HepG2 (cell line): ENCODE results near the gene FBXW2. TPM values are rescaled to one million over a fixed set of nuclear protein-coding genes. Genes with fewer than 3 reads are reported as not detected.

Experiments
- AHR ChIP-seq: IDR thresholded peaks from 2 replicates; pipeline ENCODE4 v1.6.1; 2018; ENCODE audit warnings: missing genetic modification reagents, missing compliant biosample characterization
- ARNTL ChIP-seq: sonication (generic); formaldehyde crosslinking; IDR thresholded peaks from 2 replicates; pipeline ENCODE4 v1.4.0; 2020; ENCODE audit warnings: mild to moderate bottlenecking, missing genetic modification reagents
- BCL3 ChIP-seq: sonication (generic); formaldehyde crosslinking; IDR thresholded peaks from 2 replicates; pipeline ENCODE4 v1.5.1; 2020; ENCODE audit warnings: mild to moderate bottlenecking, missing genetic modification reagents, moderate library complexity
- EHMT2 ChIP-seq: fragments of 200-600 bp; sonication (generic); IDR thresholded peaks from 2 replicates; pipeline ENCODE4 v1.7.0; 2017; ENCODE audit warnings: antibody characterized with exemption, low read depth, low read length, borderline replicate concordance
- GLI4 ChIP-seq: sonication (generic); formaldehyde crosslinking; IDR thresholded peaks from 2 replicates; pipeline ENCODE4 v1.5.1; 2020; ENCODE audit warnings: missing genetic modification reagents, mild to moderate bottlenecking, moderate library complexity, borderline replicate concordance
- HBP1 ChIP-seq: IDR thresholded peaks from 2 replicates; pipeline ENCODE4 v1.6.1; 2016; ENCODE audit warnings: low read depth, control low read depth
- HNRNPUL1 ChIP-seq: fragments of 200-400 bp; formaldehyde crosslinking; IDR thresholded peaks from 2 replicates; pipeline ENCODE4 v1.6.1; 2017; ENCODE audit warnings: low read depth, mild to moderate bottlenecking, low read length, moderate library complexity
- IKZF5 ChIP-seq: IDR thresholded peaks from 2 replicates; pipeline ENCODE4 v1.6.1; 2018; ENCODE audit warnings: missing genetic modification reagents, mild to moderate bottlenecking, missing compliant biosample characterization
- KDM6A ChIP-seq: IDR thresholded peaks from 2 replicates; pipeline ENCODE4 v1.6.1; 2016; ENCODE audit warnings: low read depth
- MIXL1 ChIP-seq: IDR thresholded peaks from 2 replicates; pipeline ENCODE4 v1.6.1; 2016
- NCOA5 ChIP-seq: sonication (generic); formaldehyde crosslinking; IDR thresholded peaks from 2 replicates; pipeline ENCODE4 v1.4.0; 2020; ENCODE audit warnings: missing genetic modification reagents
- NFKBIZ ChIP-seq: IDR thresholded peaks from 2 replicates; pipeline ENCODE4 v1.6.1; 2018; ENCODE audit warnings: missing genetic modification reagents, missing compliant biosample characterization
- ZBTB38 ChIP-seq: sonication (generic); formaldehyde crosslinking; IDR thresholded peaks from 2 replicates; pipeline ENCODE4 v1.5.1; 2020; ENCODE audit warnings: mild to moderate bottlenecking, missing genetic modification reagents
- ZBTB44 ChIP-seq: sonication (generic); formaldehyde crosslinking; IDR thresholded peaks from 2 replicates; pipeline ENCODE4 v1.4.0; 2020; ENCODE audit warnings: missing genetic modification reagents
- ZFP37 ChIP-seq: sonication (generic); formaldehyde crosslinking; IDR thresholded peaks from 2 replicates; pipeline ENCODE4 v1.4.0; 2020; ENCODE audit warnings: missing genetic modification reagents, borderline replicate concordance
- ZKSCAN5 ChIP-seq: sonication (generic); formaldehyde crosslinking; IDR thresholded peaks from 2 replicates; pipeline ENCODE4 v1.5.1; 2020; ENCODE audit warnings: mild to moderate bottlenecking, missing genetic modification reagents
- ZNF276 ChIP-seq: sonication (generic); formaldehyde crosslinking; IDR thresholded peaks from 2 replicates; pipeline ENCODE4 v1.4.0; 2020; ENCODE audit warnings: mild to moderate bottlenecking, low read depth, missing genetic modification reagents
- ZNF326 ChIP-seq: sonication (generic); formaldehyde crosslinking; IDR thresholded peaks from 2 replicates; pipeline ENCODE4 v1.4.0; 2020; ENCODE audit warnings: missing genetic modification reagents, borderline replicate concordance
- ZNF546 ChIP-seq: sonication (generic); formaldehyde crosslinking; conservative IDR thresholded peaks from 2 replicates; pipeline ENCODE4 v1.8.1; 2023; ENCODE audit warnings: mild to moderate bottlenecking, missing genetic modification reagents
- ZNF749 ChIP-seq: sonication (generic); formaldehyde crosslinking; IDR thresholded peaks from 2 replicates; pipeline ENCODE4 v1.8.0; 2022; ENCODE audit warnings: mild to moderate bottlenecking, missing genetic modification reagents, moderate library complexity, borderline replicate concordance
- ZNF75D ChIP-seq: sonication (generic); formaldehyde crosslinking; IDR thresholded peaks from 2 replicates; pipeline ENCODE4 v1.8.1; 2023; ENCODE audit warnings: missing genetic modification reagents, mild to moderate bottlenecking, borderline replicate concordance
- ZSCAN25 ChIP-seq: sonication (generic); formaldehyde crosslinking; IDR thresholded peaks from 2 replicates; pipeline ENCODE4 v1.8.0; 2022; ENCODE audit warnings: mild to moderate bottlenecking, missing genetic modification reagents
- ZSCAN30 ChIP-seq: sonication (generic); formaldehyde crosslinking; IDR thresholded peaks from 2 replicates; pipeline ENCODE4 v1.5.0; 2020; ENCODE audit warnings: mild to moderate bottlenecking, missing genetic modification reagents
- polyA plus RNA-seq, 8 experiments: library from polyadenylated mRNA; depleted of rRNA in 3 of 8; stranded (reverse) in 7 of 8; unstranded in 1 of 8; fragments of >200 nt; fragmentation: Illumina TruSeq in 4 of 8; extraction: Trizol in 4 of 8; gene quantifications; 2 replicates each; pipeline versions ENCODE4 v1.2.1 to v1.2.3, GENCODE V29; 2011 to 2016; ENCODE audit warnings: low read depth in 4 of 8, missing spikeins in 1 of 8, mixed read lengths in 1 of 8; ENCODE audit not compliant: insufficient read depth in 1 of 8
- total RNA-seq, 5 experiments: library from RNA; depleted of rRNA; stranded (reverse); fragments of >200 nt; fragmentation: Illumina TruSeq; extraction: Trizol; gene quantifications; 2 replicates each; pipeline ENCODE4 v1.2.3, GENCODE V29; 2016; ENCODE audit warnings: low read depth in 1 of 5

FBXW2 gene
- total and polyA plus RNA-seq, 2 of the 13 experiments (the other 11 are each of a cell fraction or from before 2014, with no cell fraction given), result 35.4 to 43.1 TPM

- no peak for TF ChIP-seq MIXL1 (CRISPR knock-in tag)
- no peak for TF ChIP-seq BCL3 (CRISPR knock-in tag)
- no peak for TF ChIP-seq ARNTL (CRISPR knock-in tag)
- no peak for TF ChIP-seq ZNF276 (CRISPR knock-in tag)
- TF ChIP-seq ZNF546, result no peak
- TF ChIP-seq HBP1, result 0 out of 2 replicates have a peak, but pooled peaks have one; percentile 43
- no peak for TF ChIP-seq ZBTB38 (CRISPR knock-in tag)
- TF ChIP-seq ZFP37 (CRISPR knock-in tag), result no peak
- TF ChIP-seq ZSCAN25, result no peak
- TF ChIP-seq ZKSCAN5 (CRISPR knock-in tag), result no peak
- no peak for TF ChIP-seq ZBTB44
- no peak for TF ChIP-seq ZSCAN30 (CRISPR knock-in tag)
- TF ChIP-seq ZNF326, result no peak
- TF ChIP-seq ZNF75D (CRISPR knock-in tag), result no peak
- no peak; the same call in 1 of the 2 replicates for TF ChIP-seq KDM6A (CRISPR knock-in tag)
- no peak for TF ChIP-seq AHR (CRISPR knock-in tag)
- no peak for TF ChIP-seq NCOA5
- TF ChIP-seq ZNF749, result no peak
- TF ChIP-seq NFKBIZ (CRISPR knock-in tag), result peak; percentile 85; the same call in 1 of the 2 replicates
- no peak for TF ChIP-seq HNRNPUL1
- no peak for TF ChIP-seq GLI4 (CRISPR knock-in tag)
- TF ChIP-seq IKZF5 (CRISPR knock-in tag), result no peak
- no peak for TF ChIP-seq EHMT2
Measured at GRCh38 chr9:120735415-120736126, 57.6 kb downstream of the FBXW2 start (continued).
